Measurements from ENCODE around the gene GDF2. TPM values are rescaled to one million over a fixed set of nuclear protein-coding genes. Genes with fewer than 3 reads are reported as not detected.

Gene GDF2
- total RNA-seq, 1 donor from 2014 or later, result not detected

- no peak overlapping the region for H3K27ac Mint-ChIP-seq (ENCODE audit: unreplicated experiment)
- TF ChIP-seq CTCF (IDR thresholded peaks at IDR 0.05), result no peak
- no peaks in the 10 kb centered on the region for H3K4me1 Mint-ChIP-seq (ENCODE audit: unreplicated experiment)
- no peaks in the 10 kb centered on the region for H3K36me3 Mint-ChIP-seq (ENCODE audit: unreplicated experiment)
- H3K9me3 Mint-ChIP-seq (ENCODE audit: unreplicated experiment), result no peaks in the 10 kb centered on the region
- H3K4me3 Mint-ChIP-seq (ENCODE audit: unreplicated experiment), result no peak overlapping the region
- no peak for DNase-seq (ENCODE audit: extremely low spot score, unreplicated experiment)
- peaks cover 36% of the 10 kb centered on the region for H3K27me3 Mint-ChIP-seq (ENCODE audit: unreplicated experiment)
Measured at GRCh38 chr10:47332946-47333345, 10.7 kb downstream of the GDF2 start.

DNA sequence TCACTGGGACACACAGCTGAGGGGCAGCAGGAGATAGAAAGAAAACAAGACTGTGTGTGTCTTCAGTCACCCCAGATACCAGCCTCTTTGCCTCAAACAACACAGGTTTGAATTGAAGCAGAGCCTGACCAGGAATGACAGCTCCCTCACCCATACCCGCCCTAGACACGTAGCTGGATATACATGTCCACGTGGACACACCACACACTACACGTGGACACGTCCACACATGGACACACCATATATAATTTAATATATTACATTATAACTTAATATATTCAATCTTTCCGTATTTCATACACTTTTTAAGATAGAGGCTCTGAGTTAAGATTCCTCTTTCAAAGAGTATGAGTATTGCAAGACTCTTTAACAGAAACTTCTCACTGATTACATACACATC is 11.3 kb downstream of the GDF2 start:
- Mint-ChIP-seq H3K4me3 (ENCODE audit: unreplicated experiment) (no peak overlapping the region), H3K9me3 (ENCODE audit: unreplicated experiment) (no peaks in the 10 kb centered on the region), H3K27ac (ENCODE audit: unreplicated experiment) (no peak overlapping the region), H3K36me3 (ENCODE audit: unreplicated experiment) (no peaks in the 10 kb centered on the region), H3K27me3 (ENCODE audit: unreplicated experiment) (peaks cover 40% of the 10 kb centered on the region), H3K4me1 (ENCODE audit: unreplicated experiment) (no peaks in the 10 kb centered on the region)
- no peak for DNase-seq (ENCODE audit: extremely low spot score, unreplicated experiment)
- no peak for TF ChIP-seq CTCF (IDR thresholded peaks at IDR 0.05)

GRCh38 chr10:47334466-47335295 is 12.4 kb downstream of the GDF2 start:
- Mint-ChIP-seq H3K4me3 (ENCODE audit: unreplicated experiment) (no peak overlapping the region), H3K27ac (ENCODE audit: unreplicated experiment) (no peak overlapping the region), H3K9me3 (ENCODE audit: unreplicated experiment) (no peaks in the 10 kb centered on the region), H3K4me1 (ENCODE audit: unreplicated experiment) (no peaks in the 10 kb centered on the region), H3K36me3 (ENCODE audit: unreplicated experiment) (no peaks in the 10 kb centered on the region), H3K27me3 (ENCODE audit: unreplicated experiment) (peaks cover 47% of the 10 kb centered on the region)
- DNase-seq (ENCODE audit: extremely low spot score, unreplicated experiment), result no peak
- TF ChIP-seq CTCF (IDR thresholded peaks at IDR 0.05), result no peak

DNA sequence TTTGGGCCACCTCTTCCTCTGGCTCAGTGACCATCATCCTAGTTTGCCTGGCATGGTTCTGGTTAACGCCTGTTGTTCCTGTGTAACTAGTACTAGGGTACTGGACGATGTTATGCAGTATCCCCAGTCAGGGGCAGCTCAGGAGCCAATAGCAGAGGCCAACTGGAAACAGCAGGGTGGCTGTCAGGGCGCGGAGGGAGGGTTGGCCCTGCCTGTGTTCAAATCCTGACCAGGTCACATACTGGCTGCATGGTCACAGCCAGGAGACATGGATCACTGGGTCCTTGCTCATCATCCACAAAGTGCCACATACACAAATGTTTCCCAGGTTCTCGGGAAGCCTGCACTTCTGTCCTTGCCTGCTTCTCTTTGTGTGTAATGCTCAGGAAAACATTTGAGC is 13.7 kb downstream of the GDF2 start:
- H3K27me3 Mint-ChIP-seq (ENCODE audit: unreplicated experiment), result peaks cover 58% of the 10 kb centered on the region
- no peak overlapping the region for H3K27ac Mint-ChIP-seq (ENCODE audit: unreplicated experiment)
- H3K9me3 Mint-ChIP-seq (ENCODE audit: unreplicated experiment), result no peaks in the 10 kb centered on the region
- no peaks in the 10 kb centered on the region for H3K36me3 Mint-ChIP-seq (ENCODE audit: unreplicated experiment)
- H3K4me1 Mint-ChIP-seq (ENCODE audit: unreplicated experiment), result no peaks in the 10 kb centered on the region
- H3K4me3 Mint-ChIP-seq (ENCODE audit: unreplicated experiment), result no peak overlapping the region
- no peak for TF ChIP-seq CTCF (IDR thresholded peaks at IDR 0.05)
- DNase-seq (ENCODE audit: extremely low spot score, unreplicated experiment), result no peak

DNA sequence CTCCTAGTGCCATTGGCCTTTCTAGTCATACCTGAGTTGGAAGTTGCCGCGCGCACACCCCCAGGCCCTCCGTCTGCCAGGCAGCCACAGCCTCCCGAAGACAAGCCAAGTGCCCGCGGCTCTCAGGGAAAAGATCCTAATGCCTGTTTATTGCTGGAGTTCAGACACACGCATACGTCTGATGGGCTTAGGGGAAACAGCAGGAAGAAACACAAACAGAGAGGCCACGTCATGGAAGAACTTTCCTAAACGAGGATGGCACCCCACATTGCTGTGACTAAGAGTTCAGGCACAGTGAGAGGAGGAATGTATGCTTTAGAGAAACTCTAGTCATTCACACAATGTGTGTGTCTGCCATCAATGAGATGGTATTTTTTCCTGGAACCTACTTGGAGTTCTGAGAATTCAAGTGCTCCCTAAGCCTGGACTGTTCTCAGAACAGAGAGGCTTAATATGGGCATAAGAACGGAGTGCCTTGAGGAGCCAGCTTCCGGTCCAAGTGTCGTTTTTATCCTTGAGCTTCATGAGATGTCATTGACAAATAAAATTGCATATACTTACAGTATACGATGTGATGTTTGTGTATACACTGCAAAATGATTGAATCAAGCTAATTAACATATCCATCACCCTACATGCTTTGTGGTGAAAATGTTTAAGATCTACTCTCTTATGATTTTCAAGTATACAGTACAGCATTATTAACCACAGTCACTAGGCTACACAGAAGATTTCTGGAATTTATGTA is 14.3 kb downstream of the GDF2 start:
- Mint-ChIP-seq H3K27ac (ENCODE audit: unreplicated experiment) (no peak overlapping the region), H3K36me3 (ENCODE audit: unreplicated experiment) (no peaks in the 10 kb centered on the region), H3K27me3 (ENCODE audit: unreplicated experiment) (peaks cover 63% of the 10 kb centered on the region), H3K4me3 (ENCODE audit: unreplicated experiment) (no peak overlapping the region), H3K9me3 (ENCODE audit: unreplicated experiment) (no peaks in the 10 kb centered on the region), H3K4me1 (ENCODE audit: unreplicated experiment) (no peaks in the 10 kb centered on the region)
- no peak for TF ChIP-seq CTCF (IDR thresholded peaks at IDR 0.05)
- DNase-seq (ENCODE audit: extremely low spot score, unreplicated experiment), result no peak
